H1 (cell line): ENCODE measurements around the gene SH3TC2. TPM values are rescaled to one million over a fixed set of nuclear protein-coding genes. Genes with fewer than 3 reads are reported as not detected.

Experiments used
- CTCF ChIA-PET: fragments of 300-600 bp; sonication (Branson Sonifier 250); formaldehyde crosslinking; loops from one replicate; lab custom pipeline; 2021; ENCODE audit not compliant: partially characterized antibody; lab: Charles Lee
- POLR2A ChIA-PET: fragments of 300-600 bp; sonication (Branson Sonifier 250); formaldehyde crosslinking; loops from one replicate; lab custom pipeline; 2021; ENCODE audit warnings: inconsistent platforms; ENCODE audit not compliant: partially characterized antibody; lab: Charles Lee
- DNase-seq, 2 experiments: peaks; one replicate each; pipeline versions ENCODE4 v3.0.0 to v3.0.0-alpha.2; 2010 to 2022; ENCODE audit warnings: low spot score in 2 of 2, low read depth in 1 of 2, mixed read lengths in 1 of 2
- FAIRE-seq: peaks from 2 replicates; lab custom pipeline; 2011; peaks lifted over from hg19 to GRCh38; lab: Jason Lieb, UNC
- H2AFZ ChIP-seq: 2 replicates; pipeline ENCODE4 v1.8.1; 2012; ENCODE audit warnings: low read length, inconsistent platforms
- H2AK5ac ChIP-seq: 2 replicates; pipeline ENCODE4 v1.6.1; 2013; ENCODE audit warnings: low read depth, low read length
- H2BK120ac ChIP-seq: replicated peaks from 2 replicates; pipeline ENCODE3; 2013; ENCODE audit warnings: low read depth, low read length, inconsistent platforms
- H2BK12ac ChIP-seq: 2 replicates; pipeline ENCODE4 v1.6.1; 2013; ENCODE audit warnings: low read depth, low read length
- H2BK15ac ChIP-seq: 2 replicates; pipeline ENCODE4 v1.6.1; 2013; ENCODE audit warnings: low read length
- H2BK20ac ChIP-seq: 2 replicates; pipeline ENCODE4 v1.6.1; 2013; ENCODE audit warnings: low read length
- H2BK5ac ChIP-seq: 2 replicates; pipeline ENCODE4 v1.6.1; 2013; ENCODE audit warnings: low read depth, low read length
- H3K14ac ChIP-seq: 2 replicates; pipeline ENCODE4 v1.6.1; 2013; ENCODE audit warnings: inconsistent platforms; ENCODE audit not compliant: insufficient read length
- H3K18ac ChIP-seq: 2 replicates; pipeline ENCODE4 v1.6.1; 2013; ENCODE audit warnings: low read length; ENCODE audit errors: extremely low read depth
- H3K23ac ChIP-seq: 2 replicates; pipeline ENCODE4 v1.6.1; 2013; ENCODE audit warnings: inconsistent platforms; ENCODE audit not compliant: insufficient read length
- H3K23me2 ChIP-seq: 2 replicates; pipeline ENCODE4 v1.6.1; 2013; ENCODE audit warnings: low read depth, low read length
- H3K27ac ChIP-seq: 2 replicates; pipeline ENCODE4 v1.6.1; 2011; ENCODE audit warnings: low read depth, low read length, inconsistent platforms
- H3K27me3 ChIP-seq, 4 experiments: replicated peaks in 1 of 4; 1 replicate in 1 of 4; 2 replicates in 3 of 4; pipeline versions ENCODE4 v1.6.1 to v1.8.1; 2011 to 2013; ENCODE audit warnings: low read length in 3 of 4, mild to moderate bottlenecking in 3 of 4, inconsistent platforms in 2 of 4, mixed read lengths in 2 of 4, moderate library complexity in 1 of 4; ENCODE audit not compliant: control insufficient read depth in 3 of 4, insufficient read depth in 3 of 4; ENCODE audit errors: extremely low read depth in 1 of 4
- H3K36me3 ChIP-seq, 4 experiments: 2 replicates each; pipeline versions ENCODE4 v1.6.1 to v1.8.1; 2011 to 2013; ENCODE audit warnings: mild to moderate bottlenecking in 4 of 4, low read length in 3 of 4, moderate library complexity in 2 of 4, control low read depth in 1 of 4, inconsistent platforms in 1 of 4; ENCODE audit not compliant: insufficient read depth in 4 of 4, control insufficient read depth in 2 of 4
- H3K4ac ChIP-seq: replicated peaks from 2 replicates; pipeline ENCODE3; 2013; ENCODE audit warnings: low read length, low read depth, mixed read lengths, inconsistent platforms; ENCODE audit not compliant: insufficient read length
- H3K4me1 ChIP-seq, 4 experiments: replicated peaks in 1 of 4; 1 replicate in 1 of 4; 2 replicates in 3 of 4; pipeline versions ENCODE4 v1.6.1 to v1.8.1; 2011 to 2013; ENCODE audit warnings: low read length in 3 of 4, inconsistent platforms in 2 of 4, mixed read lengths in 1 of 4; ENCODE audit not compliant: insufficient read depth in 4 of 4, control insufficient read depth in 3 of 4
- H3K4me2 ChIP-seq, 2 experiments: 2 replicates each; pipeline versions ENCODE4 v1.6.1 to v1.8.1; 2011 to 2013; ENCODE audit warnings: low read depth in 2 of 2, low read length in 2 of 2, control low read depth in 1 of 2, inconsistent platforms in 1 of 2, mild to moderate bottlenecking in 1 of 2; ENCODE audit not compliant: insufficient read depth in 1 of 2
- H3K4me3 ChIP-seq, 4 experiments: fragments of 200-600, 300-600 bp in 1 of 4; sonication (generic), shearing (Covaris generic), sonication (Bioruptor Twin) in 1 of 4; 2 replicates each; pipeline versions ENCODE4 v1.5.1 to v1.8.1; 2011 to 2016; ENCODE audit warnings: low read length in 4 of 4, low read depth in 3 of 4, control low read depth in 2 of 4, inconsistent platforms in 2 of 4, mild to moderate bottlenecking in 2 of 4, mixed read lengths in 1 of 4, moderate library complexity in 1 of 4; ENCODE audit not compliant: insufficient read depth in 2 of 4; ENCODE audit errors: extremely low read depth in 1 of 4
- H3K56ac ChIP-seq: replicated peaks from 2 replicates; pipeline ENCODE3; 2013; ENCODE audit warnings: low read depth, mild to moderate bottlenecking, mixed read lengths, low read length, inconsistent platforms; ENCODE audit not compliant: insufficient read length
- H3K79me1 ChIP-seq: 2 replicates; pipeline ENCODE4 v1.6.1; 2013; ENCODE audit warnings: low read depth, low read length, control low read depth
- H3K79me2 ChIP-seq, 2 experiments: 2 replicates each; pipeline versions ENCODE4 v1.6.1 to v1.8.1; 2012 to 2013; ENCODE audit warnings: low read length in 2 of 2, mild to moderate bottlenecking in 2 of 2, inconsistent platforms in 1 of 2; ENCODE audit not compliant: insufficient read depth in 2 of 2, control insufficient read depth in 1 of 2
- H3K9ac ChIP-seq, 4 experiments: replicated peaks in 1 of 4; 1 replicate in 1 of 4; 2 replicates in 3 of 4; pipeline versions ENCODE4 v1.6.1 to v1.8.1; 2011 to 2013; ENCODE audit warnings: low read depth in 3 of 4, low read length in 3 of 4, control low read depth in 2 of 4, mild to moderate bottlenecking in 2 of 4, moderate library complexity in 2 of 4, inconsistent platforms in 1 of 4; ENCODE audit errors: extremely low read depth in 1 of 4
- H3K9me3 ChIP-seq, 2 experiments: 2 replicates each; pipeline versions ENCODE4 v1.6.1 to v1.8.1; 2012 to 2013; ENCODE audit warnings: mild to moderate bottlenecking in 2 of 2, moderate library complexity in 2 of 2, control low read depth in 1 of 2, inconsistent platforms in 1 of 2, low read depth in 1 of 2, low read length in 1 of 2, mixed read lengths in 1 of 2; ENCODE audit not compliant: insufficient read depth in 2 of 2
- H4K20me1 ChIP-seq, 2 experiments: replicated peaks in 1 of 2; 2 replicates each; pipeline versions ENCODE3 to v1.8.1; 2011 to 2013; ENCODE audit warnings: inconsistent platforms in 2 of 2, low read length in 2 of 2, mild to moderate bottlenecking in 1 of 2; ENCODE audit not compliant: insufficient read depth in 2 of 2, control insufficient read depth in 1 of 2
- H4K5ac ChIP-seq: 2 replicates; pipeline ENCODE4 v1.6.1; 2013; ENCODE audit warnings: low read length, low read depth, mixed read lengths, inconsistent platforms; ENCODE audit not compliant: insufficient read length
- H4K8ac ChIP-seq: 2 replicates; pipeline ENCODE4 v1.8.0; 2013; ENCODE audit warnings: mild to moderate bottlenecking, moderate library complexity, low read length, inconsistent platforms; ENCODE audit not compliant: insufficient read depth; ENCODE audit errors: extremely low read depth
- H4K91ac ChIP-seq: replicated peaks from 2 replicates; pipeline ENCODE3; 2013; ENCODE audit warnings: low read length, mixed read lengths, inconsistent platforms; ENCODE audit not compliant: insufficient read length
- BACH1 ChIP-seq: IDR thresholded peaks from 2 replicates; pipeline ENCODE4 v1.6.1; 2012; ENCODE audit warnings: low read length, improper control_type of control experiment
- CEBPB ChIP-seq: IDR thresholded peaks from 2 replicates; pipeline ENCODE4 v1.6.1; 2012; ENCODE audit warnings: low read depth, low read length
- CHD2 ChIP-seq: IDR thresholded peaks from 2 replicates; pipeline ENCODE4 v1.6.1; 2012; ENCODE audit warnings: low read length, improper control_type of control experiment
- EGR1 ChIP-seq: IDR thresholded peaks from 2 replicates; pipeline ENCODE4 v1.6.1; 2011; ENCODE audit warnings: low read depth, low read length, borderline replicate concordance
- JUND ChIP-seq: IDR thresholded peaks from 2 replicates; pipeline ENCODE4 v1.6.1; 2011; ENCODE audit warnings: mild to moderate bottlenecking, improper control_type of control experiment, low read length
- KDM4A ChIP-seq: IDR thresholded peaks from one replicate; pipeline ENCODE4 v1.7.1; 2012; ENCODE audit warnings: low read depth, mild to moderate bottlenecking, moderate library complexity, low read length, inconsistent platforms; ENCODE audit not compliant: severe bottlenecking
- MAFK ChIP-seq: IDR thresholded peaks from 2 replicates; pipeline ENCODE4 v1.6.1; 2012; ENCODE audit warnings: low read depth, mild to moderate bottlenecking, improper control_type of control experiment, low read length
- MAX ChIP-seq: IDR thresholded peaks from 2 replicates; pipeline ENCODE4 v1.6.1; 2012; ENCODE audit warnings: inconsistent platforms
- NANOG ChIP-seq: IDR thresholded peaks from 2 replicates; pipeline ENCODE4 v1.6.1; 2011; ENCODE audit warnings: low read length, low read depth, mild to moderate bottlenecking, inconsistent platforms; ENCODE audit not compliant: insufficient read depth, poor library complexity, severe bottlenecking
- RXRA ChIP-seq: IDR thresholded peaks from 2 replicates; pipeline ENCODE4 v1.6.1; 2011; ENCODE audit warnings: low read depth, mild to moderate bottlenecking, low read length, moderate library complexity; ENCODE audit not compliant: insufficient read depth
- SRF ChIP-seq: IDR thresholded peaks from 2 replicates; pipeline ENCODE4 v1.6.1; 2011; ENCODE audit warnings: mild to moderate bottlenecking, low read depth, low read length, moderate library complexity
- SUZ12 ChIP-seq: fragments of 200-600 bp; sonication (generic); IDR thresholded peaks from 2 replicates; pipeline ENCODE4 v1.6.1; 2012; ENCODE audit warnings: mild to moderate bottlenecking, inconsistent platforms, low read length, moderate library complexity, mixed read lengths
- TAF1 ChIP-seq: IDR thresholded peaks from 2 replicates; pipeline ENCODE4 v1.6.1; 2011; ENCODE audit warnings: mild to moderate bottlenecking, low read depth, low read length
- TAF7 ChIP-seq: optimal IDR thresholded peaks from 2 replicates; pipeline ENCODE3; 2011; ENCODE audit warnings: low read depth, mild to moderate bottlenecking, inconsistent platforms, low read length, moderate library complexity, borderline replicate concordance
- TBP ChIP-seq: IDR thresholded peaks from 2 replicates; pipeline ENCODE4 v1.6.1; 2011; ENCODE audit warnings: low read depth, low read length, improper control_type of control experiment
- TEAD4 ChIP-seq: IDR thresholded peaks from 2 replicates; pipeline ENCODE4 v1.6.1; 2012; ENCODE audit warnings: low read depth, low read length, inconsistent platforms, mixed read lengths
- WGBS, 2 experiments: shearing (Covaris generic) in 1 of 2; methylation state at CpG; one replicate each; pipeline versions ENCODE4 v1.1.6 to v1.1.7; 2013 to 2015; ENCODE audit warnings: low lambda C conversion rate in 2 of 2, mixed read lengths in 2 of 2, inconsistent platforms in 1 of 2, low coverage in 1 of 2, missing lambda C conversion rate in 1 of 2; ENCODE audit not compliant: insufficient replicate concordance in 2 of 2, insufficient coverage in 1 of 2, insufficient read length in 1 of 2; ENCODE audit errors: extremely low coverage in 1 of 2, missing lambda C conversion rate in 1 of 2; 5-methylcytosine and 5-hydroxymethylcytosine counted together
- polyA plus RNA-seq, 7 experiments: library from polyadenylated mRNA; depleted of rRNA in 3 of 7; stranded (reverse) in 5 of 7; unstranded in 2 of 7; fragments of >200 nt in 5 of 7; fragments of 200-250 nt in 2 of 7; gene quantifications; 1 replicate in 5 of 7; 2 replicates in 1 of 7; 4 replicates in 1 of 7; pipeline versions ENCODE4 v1.2.1 to v1.2.3, GENCODE V29; 2011 to 2013; ENCODE audit warnings: missing spikeins in 2 of 7, mixed read lengths in 2 of 7
- total RNA-seq: library from RNA; stranded (reverse); fragmentation: NEBNext Ultra II Directional; extraction: Animal tissue kit (Norgen Biotek cat#: 25700); gene quantifications from 2 replicates; pipeline ENCODE4 v1.2.1, GENCODE V29; 2021

The SH3TC2 gene
- total and polyA plus RNA-seq, 2 of the 8 experiments (the other 6 are each of a cell fraction or from before 2014, with no cell fraction given), result 0.11 to 0.80 TPM

- no peak overlapping the region for H3K56ac ChIP-seq
- H3K4me1 ChIP-seq, result no peaks in the 10 kb centered on the region; a peak in 2 of 7 replicates
- H4K20me1 ChIP-seq, result no peaks in the 10 kb centered on the region
- H3K36me3 ChIP-seq, result no peaks in the 10 kb centered on the region; a peak in 1 of 8 replicates
- H2BK5ac ChIP-seq, result no peak overlapping the region
- no peak overlapping the region for H2BK120ac ChIP-seq
- DNase-seq, result peak in 1 of 2 experiments; percentile 20
- no peak for FAIRE-seq
- H3K18ac ChIP-seq, result no peak overlapping the region
- no peaks in the 10 kb centered on the region for H3K79me2 ChIP-seq
- no peak overlapping the region for H4K91ac ChIP-seq
- no peaks in the 10 kb centered on the region for H3K27me3 ChIP-seq
- ChIA-PET POLR2A (no interaction called here), CTCF (interaction anchor here (0.7 to 25.4 kb wide), 9 partner anchors 10 to 228 kb away, joined by 3 to 433 read pairs (median 6); no protein-coding TSS in a partner anchor)
- H3K9ac ChIP-seq, result no peak overlapping the region; a peak in 1 of 7 replicates
- no peak overlapping the region for H2BK12ac ChIP-seq
- no peak overlapping the region for H3K23ac ChIP-seq
- no peak overlapping the region for H3K4me3 ChIP-seq
- no peak overlapping the region for H2AK5ac ChIP-seq
- peak overlapping the region; percentile 73; the same call in 1 of the 2 replicates for H2AFZ ChIP-seq
- no peaks in the 10 kb centered on the region for H3K9me3 ChIP-seq
- H3K4ac ChIP-seq, result no peak overlapping the region
- 75% methylated on average over 2 of the region's 2 CpGs; no CpG with 5 or more reads in 1 of the 2 experiments for WGBS, 2 experiments
- H3K14ac ChIP-seq, result no peak overlapping the region
- H3K79me1 ChIP-seq, result no peaks in the 10 kb centered on the region
- H2BK20ac ChIP-seq, result no peak overlapping the region
- no peak overlapping the region for H2BK15ac ChIP-seq
- H3K27ac ChIP-seq, result no peak overlapping the region
- H3K23me2 ChIP-seq, result no peaks in the 10 kb centered on the region
- no peak overlapping the region for H4K8ac ChIP-seq
- no peak overlapping the region for H3K4me2 ChIP-seq
- no peak overlapping the region for H4K5ac ChIP-seq
- TF ChIP-seq SRF (no peak), TAF1 (no peak), TAF7 (no peak), JUND (no peak), NANOG (no peak), TBP (no peak), BACH1 (no peak), CHD2 (no peak), CEBPB (no peak), SUZ12 (no peak), EGR1 (no peak), KDM4A (no peak), RXRA (no peak), MAX (no peak), TEAD4 (no peak), MAFK (no peak)
Observed at GRCh38 chr5:148968311-148968710, 94.6 kb downstream of the SH3TC2 start.
